ENCODE data around the gene PRR35.

DNA sequence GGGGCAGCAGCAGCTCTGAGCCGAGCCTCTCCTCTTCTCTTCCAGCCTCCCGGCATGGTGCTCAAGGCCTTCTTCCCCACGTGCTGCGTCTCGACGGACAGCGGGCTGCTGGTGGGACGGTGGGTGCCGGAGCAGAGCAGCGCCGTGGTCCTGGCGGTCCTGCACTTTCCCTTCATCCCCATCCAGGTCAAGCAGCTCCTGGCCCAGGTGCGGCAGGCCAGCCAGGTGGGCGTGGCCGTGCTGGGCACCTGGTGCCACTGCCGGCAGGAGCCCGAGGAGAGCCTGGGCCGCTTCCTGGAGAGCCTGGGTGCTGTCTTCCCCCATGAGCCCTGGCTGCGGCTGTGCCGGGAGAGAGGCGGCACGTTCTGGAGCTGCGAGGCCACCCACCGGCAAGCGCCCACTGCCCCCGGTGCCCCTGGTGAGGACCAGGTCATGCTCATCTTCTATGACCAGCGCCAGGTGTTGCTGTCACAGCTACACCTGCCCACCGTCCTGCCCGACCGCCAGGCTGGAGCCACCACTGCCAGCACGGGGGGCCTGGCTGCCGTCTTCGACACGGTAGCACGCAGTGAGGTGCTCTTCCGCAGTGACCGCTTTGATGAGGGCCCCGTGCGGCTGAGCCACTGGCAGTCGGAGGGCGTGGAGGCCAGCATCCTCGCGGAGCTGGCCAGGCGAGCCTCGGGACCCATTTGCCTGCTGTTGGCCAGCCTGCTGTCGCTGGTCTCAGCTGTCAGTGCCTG lies 14.0 kb downstream of the PRR35 start:
- TF ChIP-seq SUZ12 (IDR thresholded peaks at IDR 0.05; ENCODE audit: extremely low read depth, insufficient read depth, insufficient read length) = no peak
- TF ChIP-seq ZNF274 (IDR thresholded peaks at IDR 0.05; ENCODE audit: low read depth, low read length) = no peak
- no peak for TF ChIP-seq YY1 (IDR thresholded peaks at IDR 0.05; ENCODE audit: insufficient read depth, insufficient read length)
